ENCODE data around the gene TSGA10IP.

TSGA10IP gene

GRCh38 chr11:66002648-66003225, 57.5 kb downstream of the TSGA10IP start:
- Histone ChIP-seq H3K36me3 (peaks cover 48% of the 10 kb centered on the region), H3K4me3 (ENCODE audit: low read depth, low read length) (peak overlapping the region; percentile 89), H3K27me3 (no peaks in the 10 kb centered on the region), H3K4me1 (no peaks in the 10 kb centered on the region), H3K9me3 (no peaks in the 10 kb centered on the region)
- no peak for DNase-seq
- TF ChIP-seq CTCF (IDR thresholded peaks at IDR 0.05; ENCODE audit: low read depth, low read length), result no peak

- Histone ChIP-seq H3K9me3 (no peaks in the 10 kb centered on the region), H3K4me1 (no peaks in the 10 kb centered on the region; the same call in 1 of the 2 replicates), H3K27me3 (no peaks in the 10 kb centered on the region), H3K4me3 (ENCODE audit: low read depth, low read length) (peak overlapping the region; percentile 89), H3K36me3 (peaks cover 42% of the 10 kb centered on the region)
- no peak for TF ChIP-seq CTCF (IDR thresholded peaks at IDR 0.05; ENCODE audit: low read depth, low read length)
- no peak for DNase-seq
These were observed 58.0 kb downstream of the TSGA10IP start for GRCh38 chr11:66003291-66003690.

GRCh38 chr11:66004186-66004585, 58.9 kb downstream of the TSGA10IP start:
- TF ChIP-seq CTCF (IDR thresholded peaks at IDR 0.05; ENCODE audit: low read depth, low read length), result no peak
- no peak overlapping the region for H3K4me3 ChIP-seq (ENCODE audit: low read depth, low read length)
- no peak for DNase-seq
- H3K27me3 ChIP-seq, result no peaks in the 10 kb centered on the region
- peaks cover 33% of the 10 kb centered on the region for H3K36me3 ChIP-seq
- no peaks in the 10 kb centered on the region for H3K9me3 ChIP-seq
- no peaks in the 10 kb centered on the region; the same call in 1 of the 2 replicates for H3K4me1 ChIP-seq

GRCh38 chr11:66006134-66006890, 61.0 kb downstream of the TSGA10IP start:
- no peaks in the 10 kb centered on the region; the same call in 1 of the 2 replicates for H3K4me1 ChIP-seq
- no peak for DNase-seq
- peaks cover 11% of the 10 kb centered on the region for H3K27me3 ChIP-seq
- no peak for TF ChIP-seq CTCF (IDR thresholded peaks at IDR 0.05; ENCODE audit: low read depth, low read length)
- no peak overlapping the region for H3K4me3 ChIP-seq (ENCODE audit: low read depth, low read length)
- no peaks in the 10 kb centered on the region for H3K9me3 ChIP-seq
- peaks cover 20% of the 10 kb centered on the region for H3K36me3 ChIP-seq

- H3K36me3 ChIP-seq, result peaks cover 20% of the 10 kb centered on the region
- no peaks in the 10 kb centered on the region for H3K9me3 ChIP-seq
- no peak for DNase-seq
- H3K27me3 ChIP-seq, result peaks cover 16% of the 10 kb centered on the region
- TF ChIP-seq CTCF (IDR thresholded peaks at IDR 0.05; ENCODE audit: low read depth, low read length), result no peak
- no peaks in the 10 kb centered on the region; the same call in 1 of the 2 replicates for H3K4me1 ChIP-seq
- no peak overlapping the region for H3K4me3 ChIP-seq (ENCODE audit: low read depth, low read length)
These were observed 61.6 kb downstream of the TSGA10IP start for GRCh38 chr11:66006891-66007176.

- no peak overlapping the region for H3K4me3 ChIP-seq (ENCODE audit: low read depth, low read length)
- no peak for DNase-seq
- no peak for TF ChIP-seq CTCF (IDR thresholded peaks at IDR 0.05; ENCODE audit: low read depth, low read length)
- no peaks in the 10 kb centered on the region for H3K9me3 ChIP-seq
- no peaks in the 10 kb centered on the region; the same call in 1 of the 2 replicates for H3K4me1 ChIP-seq
- H3K27me3 ChIP-seq, result peaks cover 20% of the 10 kb centered on the region
- H3K36me3 ChIP-seq, result peaks cover 20% of the 10 kb centered on the region
These were observed 61.9 kb downstream of the TSGA10IP start for GRCh38 chr11:66007201-66007634.
